Activated CD4-positive, alpha-beta T cell treated with anti-CD3 and anti-CD28 coated beads, Interleukin-2, Interleukin-4, amounts not matched to agents 100 ng/mL and 50 ng/mL, durations not matched to agents 16 hours and 8 hours (primary cell): Measurements from ENCODE around the gene PCDH9.

ENCODE experiments used
- DNase-seq: peaks from one replicate; pipeline ENCODE4 v3.0.0-alpha.2; 2020; ENCODE audit warnings: low spot score

PCDH9 gene

GRCh38 chr13:66969291-66969690 lies 260.8 kb downstream of the PCDH9 start:
- no peak for DNase-seq

- DNase-seq = no peak
Observed at GRCh38 chr13:66967811-66968597, 262.1 kb downstream of the PCDH9 start.

- DNase-seq = no peak
Observed at GRCh38 chr13:66965181-66965580, 265.0 kb downstream of the PCDH9 start.

DNA sequence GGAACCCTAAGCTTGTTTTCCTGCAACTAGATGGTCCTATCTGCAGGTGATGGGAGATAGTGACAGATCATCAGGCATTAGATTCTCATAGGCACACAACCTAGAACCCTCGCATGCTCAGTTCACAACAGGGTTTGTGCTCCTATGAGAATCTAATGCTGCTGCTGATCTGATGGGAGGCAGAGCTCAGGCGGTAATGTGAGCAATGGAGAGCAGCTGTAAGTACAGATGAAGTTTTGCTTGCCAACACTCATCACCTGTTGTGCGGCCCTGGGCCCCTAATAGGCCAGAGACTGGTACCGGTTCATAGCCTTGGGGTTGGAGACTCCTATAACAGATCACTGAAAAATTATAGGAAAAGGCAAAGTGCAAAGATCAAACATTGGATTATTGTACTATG lies 267.2 kb downstream of the PCDH9 start:
- DNase-seq = no peak

DNA sequence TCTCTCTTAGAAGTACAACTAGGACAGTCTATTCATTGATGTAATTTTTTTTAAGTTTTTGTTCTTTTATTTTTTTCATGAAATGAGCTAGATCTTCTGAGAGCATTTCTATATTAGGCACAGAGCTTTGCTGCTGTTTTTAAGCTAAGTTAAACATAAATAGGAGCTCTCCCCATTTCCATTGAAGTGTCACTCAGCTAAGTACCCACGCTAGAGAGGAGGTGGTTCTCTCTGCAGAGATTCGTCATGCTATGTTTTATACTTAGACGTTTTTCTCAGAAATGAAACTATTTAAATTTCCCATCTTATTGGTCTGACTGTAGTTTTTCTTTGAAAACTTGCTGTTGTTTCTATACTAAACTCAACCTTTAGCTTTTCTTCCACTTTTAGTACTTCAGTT lies 271.5 kb downstream of the PCDH9 start:
- DNase-seq = no peak

GRCh38 chr13:66952507-66952906 lies 277.6 kb downstream of the PCDH9 start:
- DNase-seq = no peak

DNA sequence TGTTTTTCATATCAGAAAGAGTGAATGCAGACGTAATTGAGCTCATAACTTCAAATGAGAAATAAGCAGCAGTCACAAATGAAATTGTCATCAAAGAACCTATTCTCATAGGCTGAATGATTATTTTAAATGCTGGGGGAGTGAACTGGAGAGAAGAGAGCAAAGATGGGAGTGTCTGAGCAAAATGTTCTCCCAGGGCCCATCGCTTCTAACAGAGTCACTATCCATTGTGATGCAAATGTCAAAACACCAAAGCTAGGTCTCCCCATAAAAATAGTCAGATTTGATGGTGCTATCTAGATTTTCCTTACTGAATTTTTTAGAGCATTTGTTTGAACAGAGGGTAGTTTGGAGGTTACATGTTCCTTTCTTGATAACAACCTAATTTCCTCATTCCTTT lies 278.7 kb downstream of the PCDH9 start:
- DNase-seq = no peak

- no peak for DNase-seq
Observed at GRCh38 chr13:66950666-66951065, 279.5 kb downstream of the PCDH9 start.

- DNase-seq = no peak
Observed at GRCh38 chr13:66948910-66949309, 281.2 kb downstream of the PCDH9 start.

DNA sequence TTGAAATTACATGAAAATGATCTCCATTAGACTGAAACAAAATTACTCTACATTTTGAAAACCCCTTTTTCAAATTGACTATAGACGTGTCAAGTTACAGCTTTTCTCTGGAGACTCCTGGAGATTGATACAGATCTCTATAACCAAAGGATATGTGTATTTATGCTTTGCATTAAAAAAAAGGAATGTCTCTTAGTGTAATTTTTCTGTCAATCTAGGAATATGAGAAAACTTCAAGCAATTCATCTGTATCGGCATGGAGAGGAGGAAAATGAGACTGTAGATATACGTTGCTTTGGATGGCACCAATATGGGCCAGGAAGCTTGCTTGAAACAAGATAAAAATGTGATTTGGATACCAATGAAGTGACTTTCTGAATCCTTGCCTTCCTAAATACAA lies 286.6 kb downstream of the PCDH9 start:
- DNase-seq = no peak

- DNase-seq = no peak
Observed at GRCh38 chr13:66940113-66940512, 290.0 kb downstream of the PCDH9 start.

GRCh38 chr13:66937423-66937822 lies 292.7 kb downstream of the PCDH9 start:
- DNase-seq = no peak

- no peak for DNase-seq
Observed at GRCh38 chr13:66933994-66934393, 296.1 kb downstream of the PCDH9 start.

DNA sequence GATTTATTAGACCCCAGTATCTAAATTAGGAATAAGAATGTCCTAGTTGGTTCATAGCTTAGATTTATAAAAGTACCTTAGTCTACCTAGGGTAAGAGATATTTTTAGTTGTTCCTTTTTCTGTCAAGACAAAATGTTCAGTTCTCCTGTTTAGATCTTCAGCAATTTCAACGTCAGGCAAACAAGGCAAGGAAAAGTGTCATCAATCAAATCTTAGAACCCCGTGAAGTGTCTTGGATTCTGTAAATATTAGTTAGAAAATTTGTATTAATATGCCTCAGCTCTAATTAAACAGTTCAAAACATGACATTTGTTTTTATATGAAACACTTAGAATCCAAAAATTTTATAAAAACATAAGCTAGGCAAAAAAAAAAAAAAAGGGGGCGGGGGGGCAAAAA lies 296.6 kb downstream of the PCDH9 start:
- DNase-seq = no peak

- DNase-seq = no peak
Observed at GRCh38 chr13:66927562-66927961, 302.6 kb downstream of the PCDH9 start.

DNA sequence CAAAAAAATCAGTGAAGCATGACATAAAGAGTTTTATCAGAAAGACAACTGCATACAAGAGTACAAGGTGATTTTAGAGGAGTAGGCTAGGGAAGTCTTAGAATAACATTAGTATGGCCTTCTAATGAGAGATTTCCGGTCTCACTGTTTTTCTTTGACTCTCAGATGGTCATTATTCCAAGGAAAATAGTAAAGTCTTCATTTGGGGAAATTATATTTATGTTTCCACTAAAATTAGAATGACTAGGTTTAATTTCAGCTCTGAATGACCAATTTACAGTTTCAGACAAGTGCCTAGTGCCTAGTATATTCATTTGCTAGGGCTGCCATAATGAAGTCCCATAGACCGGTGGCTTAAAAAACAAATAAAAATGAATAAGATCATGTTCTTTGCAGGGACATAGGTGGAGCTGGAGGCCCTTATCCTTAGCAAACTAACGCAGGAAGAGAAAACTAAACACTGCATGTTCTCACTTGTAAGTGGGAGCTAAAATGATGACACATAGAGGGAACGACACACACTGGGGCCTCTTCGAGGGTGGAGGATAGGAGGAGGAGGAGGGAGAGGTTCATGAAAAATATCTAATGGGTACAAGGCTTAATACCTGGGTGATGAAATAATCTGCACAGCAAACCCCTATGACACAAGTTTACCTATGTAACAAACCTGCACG lies 303.1 kb downstream of the PCDH9 start:
- DNase-seq = no peak

DNA sequence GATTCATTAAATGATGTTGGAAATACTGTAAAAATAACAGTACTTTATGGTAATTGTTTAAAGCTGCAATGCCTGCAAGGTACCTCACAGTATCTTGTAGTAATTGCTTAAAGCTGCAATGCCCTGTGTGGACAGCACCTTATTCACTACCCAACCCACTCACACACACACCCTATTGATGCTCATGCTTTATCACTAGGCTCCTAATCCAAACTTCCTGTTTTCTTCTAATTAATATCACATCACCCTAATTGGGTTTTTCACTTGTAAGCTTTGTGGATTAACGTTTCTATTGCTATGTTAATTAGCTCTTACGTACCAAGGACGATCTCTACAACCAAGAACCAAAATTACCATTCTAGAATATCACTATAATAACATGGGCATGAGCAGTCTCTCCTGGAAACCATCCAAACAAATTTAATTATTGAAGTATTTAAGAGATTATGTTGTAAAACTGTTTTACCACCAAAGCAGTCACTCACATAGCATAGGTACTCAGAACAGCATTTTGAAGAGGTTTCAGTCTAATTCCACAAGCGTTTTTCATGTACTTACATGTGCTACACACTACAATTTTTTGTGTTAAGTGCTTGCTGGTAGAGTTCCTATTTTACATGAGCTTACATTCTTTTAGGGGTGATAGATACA lies 303.8 kb downstream of the PCDH9 start:
- no peak for DNase-seq

DNA sequence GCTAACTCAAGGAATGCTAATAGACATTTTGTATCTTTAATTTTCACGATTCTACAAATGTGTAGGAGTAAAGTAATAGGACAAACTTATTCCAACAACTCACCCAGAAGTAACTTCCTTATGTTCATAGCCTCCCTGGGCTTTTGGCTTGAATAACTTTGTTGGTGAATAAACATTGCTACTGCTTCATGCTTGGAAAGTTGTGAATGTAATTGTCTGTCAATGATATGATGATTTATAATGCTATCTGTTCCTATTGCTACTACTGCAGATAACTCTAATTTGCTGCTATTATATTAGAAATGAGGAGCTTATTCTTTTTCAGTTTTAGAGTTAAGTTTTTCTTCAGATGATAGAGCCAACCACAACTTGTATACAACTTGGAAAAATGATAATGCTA lies 307.7 kb downstream of the PCDH9 start:
- no peak for DNase-seq

- DNase-seq = no peak
Observed at GRCh38 chr13:66921437-66921836, 308.7 kb downstream of the PCDH9 start.

- DNase-seq = no peak
Observed at GRCh38 chr13:66915596-66916185, 314.4 kb downstream of the PCDH9 start.

DNA sequence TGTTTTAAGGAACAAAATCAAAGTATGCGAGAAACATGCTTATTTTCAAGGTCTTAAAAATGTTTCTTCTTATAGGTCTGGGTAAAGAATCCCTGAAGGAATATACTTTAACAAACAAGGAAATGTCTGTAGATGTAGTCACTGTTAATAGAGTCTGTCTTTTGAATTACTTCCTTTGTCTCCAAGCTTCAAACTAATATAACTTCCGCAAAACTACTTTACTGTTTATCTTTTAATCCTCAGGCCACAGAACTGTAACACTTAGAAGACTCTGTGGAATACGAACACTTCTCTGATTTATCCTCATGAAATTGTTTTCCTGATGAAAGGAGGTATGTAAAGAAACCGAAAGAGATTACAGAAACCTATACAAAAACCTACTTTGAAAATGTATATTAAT lies 316.0 kb downstream of the PCDH9 start:
- DNase-seq = no peak

DNA sequence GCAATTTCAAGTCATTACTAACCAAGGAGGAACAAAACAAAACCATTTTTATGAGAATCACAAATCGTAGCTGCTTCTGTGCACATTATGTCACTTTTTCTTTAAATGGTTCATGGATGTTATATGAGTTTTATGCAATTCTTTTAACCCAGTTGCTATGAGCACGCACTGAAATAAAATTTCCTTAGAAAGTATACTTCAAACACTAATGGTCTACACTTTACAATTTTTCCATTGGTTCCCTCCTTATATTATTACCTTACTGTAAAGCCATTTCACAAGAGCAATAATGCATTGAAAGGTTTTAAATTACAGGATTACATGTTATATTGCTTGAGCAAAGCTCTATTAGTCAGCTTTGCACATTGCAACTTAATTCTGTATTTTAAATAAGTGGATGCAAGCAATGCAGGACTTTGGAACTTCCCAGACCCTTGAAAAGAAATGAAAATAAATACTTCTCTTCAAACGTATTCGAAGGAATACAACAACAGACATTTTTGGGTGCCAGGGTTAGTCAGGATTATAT lies 318.7 kb downstream of the PCDH9 start:
- no peak for DNase-seq

GRCh38 chr13:66899955-66900354 lies 330.2 kb downstream of the PCDH9 start:
- DNase-seq = no peak
